Bronchial epithelial cell (primary cell): ENCODE measurements around the gene RBFOX1. TPM values are rescaled to one million over a fixed set of nuclear protein-coding genes. Genes with fewer than 3 reads are reported as not detected.

Source experiments
- DNase-seq: peaks from one replicate; pipeline ENCODE4 v3.0.0-alpha.2; 2010; ENCODE audit warnings: low read depth
- FAIRE-seq: peaks from 2 replicates; lab custom pipeline; 2011; peaks lifted over from hg19 to GRCh38; lab: Jason Lieb, UNC
- H3K27me3 ChIP-seq: 2 replicates; pipeline ENCODE4 v1.5.1; 2011; ENCODE audit warnings: low read length; ENCODE audit not compliant: control insufficient read depth, insufficient read depth
- H3K36me3 ChIP-seq: 2 replicates; pipeline ENCODE4 v1.5.1; 2011; ENCODE audit warnings: low read length; ENCODE audit not compliant: control insufficient read depth, insufficient read depth
- H3K4me3 ChIP-seq: 2 replicates; pipeline ENCODE4 v1.5.1; 2011; ENCODE audit warnings: mild to moderate bottlenecking, low read depth, low read length, control low read depth
- CTCF ChIP-seq: IDR thresholded peaks from 2 replicates; pipeline ENCODE4 v1.5.1; 2011; ENCODE audit warnings: mild to moderate bottlenecking, moderate library complexity, low read length, control low read depth, inconsistent platforms; ENCODE audit not compliant: insufficient read depth, severe bottlenecking
- total RNA-seq: library from RNA; depleted of rRNA; stranded (reverse); fragments of >200 nt; gene quantifications from 2 replicates; pipeline ENCODE4 v1.2.1, GENCODE V29; 2014

RBFOX1 gene
- total RNA-seq, 1 donor from 2014 or later: not detected

GRCh38 chr16:7628981-7629380, 296.3 kb downstream of the RBFOX1 start:
- DNase-seq (no peak), FAIRE-seq (no peak)
- TF ChIP-seq CTCF: no peak
- H3K4me3 ChIP-seq: no peak overlapping the region
- H3K36me3 ChIP-seq: no peaks in the 10 kb centered on the region
- no peaks in the 10 kb centered on the region for H3K27me3 ChIP-seq

GRCh38 chr16:7629571-7629970, 296.9 kb downstream of the RBFOX1 start:
- TF ChIP-seq CTCF: no peak
- DNase-seq: no peak
- H3K27me3 ChIP-seq: no peaks in the 10 kb centered on the region
- H3K4me3 ChIP-seq: no peak overlapping the region
- H3K36me3 ChIP-seq: no peaks in the 10 kb centered on the region
- FAIRE-seq: no peak

GRCh38 chr16:7637446-7637845, 304.8 kb downstream of the RBFOX1 start:
- DNase-seq (no peak), FAIRE-seq (no peak)
- no peak for TF ChIP-seq CTCF
- Histone ChIP-seq H3K27me3 (no peaks in the 10 kb centered on the region), H3K4me3 (no peak overlapping the region), H3K36me3 (no peaks in the 10 kb centered on the region)

GRCh38 chr16:7638306-7638705, 305.7 kb downstream of the RBFOX1 start:
- no peak for TF ChIP-seq CTCF
- DNase-seq: no peak
- Histone ChIP-seq H3K27me3 (no peaks in the 10 kb centered on the region), H3K4me3 (no peak overlapping the region), H3K36me3 (no peaks in the 10 kb centered on the region)
- no peak for FAIRE-seq

GRCh38 chr16:7640334-7640733, 307.7 kb downstream of the RBFOX1 start:
- FAIRE-seq: no peak
- TF ChIP-seq CTCF: no peak

GRCh38 chr16:7644176-7644575, 311.5 kb downstream of the RBFOX1 start:
- no peak for FAIRE-seq
- no peaks in the 10 kb centered on the region for H3K36me3 ChIP-seq
- no peak for DNase-seq
- H3K4me3 ChIP-seq: no peak overlapping the region
- H3K27me3 ChIP-seq: no peaks in the 10 kb centered on the region
- no peak for TF ChIP-seq CTCF

More at GRCh38 chr16:7640334-7640733, 307.7 kb downstream of the RBFOX1 start:
- no peak overlapping the region for H3K4me3 ChIP-seq
- no peaks in the 10 kb centered on the region for H3K36me3 ChIP-seq
- H3K27me3 ChIP-seq: no peaks in the 10 kb centered on the region
- DNase-seq: no peak
